Activated T-helper 2 cell treated with anti-CD3 and anti-CD28 coated beads, Interferon-gamma antibody, Interleukin-2, Interleukin-4, amounts not matched to agents 10 μg/mL and 5 μg/mL and 100 μg/mL, durations not matched to agents 14 hours and 24 hours and 36 hours (primary cell): ENCODE data around the gene SORCS2. TPM values are rescaled to one million over a fixed set of nuclear protein-coding genes. Genes with fewer than 3 reads are reported as not detected.

Experiments
- DNase-seq: peaks from one replicate; pipeline ENCODE4 v3.0.0; 2021; ENCODE audit warnings: low spot score
- H3K27ac Mint-ChIP-seq: one replicate; pipeline ENCODE4 v1.8.0; 2021; ENCODE audit warnings: mixed read lengths
- H3K27me3 Mint-ChIP-seq: one replicate; pipeline ENCODE4 v1.8.0; 2021; ENCODE audit warnings: low read depth, mixed read lengths
- H3K36me3 Mint-ChIP-seq: one replicate; pipeline ENCODE4 v1.8.0; 2021; ENCODE audit warnings: low read depth, mixed read lengths
- H3K4me1 Mint-ChIP-seq: one replicate; pipeline ENCODE4 v1.8.0; 2021; ENCODE audit warnings: low read depth, mixed read lengths
- H3K4me3 Mint-ChIP-seq: one replicate; pipeline ENCODE4 v1.8.0; 2021; ENCODE audit warnings: low read depth, mild to moderate bottlenecking, moderate library complexity, mixed read lengths
- H3K9me3 Mint-ChIP-seq: one replicate; pipeline ENCODE4 v1.8.0; 2021; ENCODE audit warnings: mixed read lengths
- intact Hi-C: fragments of 100-400 bp; cut with micrococcal nuclease; formaldehyde crosslinking; loops from one replicate; pipeline ENCODE4 v1.15.1; 2023
- total RNA-seq: library from RNA; stranded (reverse); gene quantifications from 2 replicates; pipeline ENCODE4 v1.2.3, GENCODE V29; 2022

SORCS2 gene
- total RNA-seq, 1 donor from 2014 or later: 0.02 TPM

GRCh38 chr4:7313991-7314390 lies 121.7 kb downstream of the SORCS2 start:
- intact Hi-C loops: no loop called here
- Mint-ChIP-seq H3K4me1 (no peaks in the 10 kb centered on the region), H3K27ac (no peak overlapping the region)

GRCh38 chr4:7315286-7315685 lies 122.9 kb downstream of the SORCS2 start:
- DNase-seq: no peak
- Mint-ChIP-seq H3K4me1 (no peaks in the 10 kb centered on the region), H3K27ac (no peak overlapping the region), H3K4me3 (no peak overlapping the region), H3K9me3 (peaks cover 7% of the 10 kb centered on the region), H3K27me3 (no peaks in the 10 kb centered on the region), H3K36me3 (no peaks in the 10 kb centered on the region)
- intact Hi-C loops: no loop called here

More at GRCh38 chr4:7313991-7314390, 121.7 kb downstream of the SORCS2 start:
- no peaks in the 10 kb centered on the region for H3K27me3 Mint-ChIP-seq
- peaks cover 6% of the 10 kb centered on the region for H3K9me3 Mint-ChIP-seq
- H3K36me3 Mint-ChIP-seq: no peaks in the 10 kb centered on the region
- DNase-seq: no peak
- H3K4me3 Mint-ChIP-seq: no peak overlapping the region

- Mint-ChIP-seq H3K4me1 (no peaks in the 10 kb centered on the region), H3K4me3 (no peak overlapping the region), H3K36me3 (no peaks in the 10 kb centered on the region), H3K9me3 (peaks cover 7% of the 10 kb centered on the region), H3K27me3 (no peaks in the 10 kb centered on the region), H3K27ac (no peak overlapping the region)
- intact Hi-C loops: no loop called here
- no peak for DNase-seq
These were observed 123.6 kb downstream of the SORCS2 start for GRCh38 chr4:7315935-7316334.

- no peaks in the 10 kb centered on the region for H3K4me1 Mint-ChIP-seq
- no peaks in the 10 kb centered on the region for H3K36me3 Mint-ChIP-seq
- H3K9me3 Mint-ChIP-seq: peaks cover 7% of the 10 kb centered on the region
- intact Hi-C loops: no loop called here
- no peak overlapping the region for H3K4me3 Mint-ChIP-seq
- no peaks in the 10 kb centered on the region for H3K27me3 Mint-ChIP-seq
- no peak for DNase-seq
- no peak overlapping the region for H3K27ac Mint-ChIP-seq
These were observed 126.7 kb downstream of the SORCS2 start for GRCh38 chr4:7319024-7319423.

- H3K4me1 Mint-ChIP-seq: no peaks in the 10 kb centered on the region
- DNase-seq: no peak
These were observed 128.0 kb downstream of the SORCS2 start for GRCh38 chr4:7320206-7320797.

GRCh38 chr4:7322166-7322991 lies 130.0 kb downstream of the SORCS2 start:
- H3K27me3 Mint-ChIP-seq: no peaks in the 10 kb centered on the region
- H3K4me1 Mint-ChIP-seq: no peaks in the 10 kb centered on the region

More at GRCh38 chr4:7320206-7320797, 128.0 kb downstream of the SORCS2 start:
- intact Hi-C loops: no loop called here
- Mint-ChIP-seq H3K36me3 (no peaks in the 10 kb centered on the region), H3K4me3 (no peak overlapping the region), H3K27me3 (no peaks in the 10 kb centered on the region), H3K27ac (no peak overlapping the region), H3K9me3 (peaks cover 7% of the 10 kb centered on the region)

GRCh38 chr4:7323461-7323871 lies 131.1 kb downstream of the SORCS2 start:
- intact Hi-C loops: no loop called here
- H3K4me3 Mint-ChIP-seq: no peak overlapping the region
- no peak overlapping the region for H3K27ac Mint-ChIP-seq
- no peaks in the 10 kb centered on the region for H3K36me3 Mint-ChIP-seq
- no peaks in the 10 kb centered on the region for H3K27me3 Mint-ChIP-seq
- DNase-seq: no peak
- H3K9me3 Mint-ChIP-seq: peaks cover 6% of the 10 kb centered on the region
- no peaks in the 10 kb centered on the region for H3K4me1 Mint-ChIP-seq

More at GRCh38 chr4:7322166-7322991, 130.0 kb downstream of the SORCS2 start:
- no peak overlapping the region for H3K27ac Mint-ChIP-seq
- intact Hi-C loops: no loop called here
- peaks cover 7% of the 10 kb centered on the region for H3K9me3 Mint-ChIP-seq
- H3K36me3 Mint-ChIP-seq: no peaks in the 10 kb centered on the region
- no peak overlapping the region for H3K4me3 Mint-ChIP-seq
- DNase-seq: no peak

- Mint-ChIP-seq H3K4me3 (no peak overlapping the region), H3K27ac (no peak overlapping the region), H3K9me3 (peaks cover under 1% of the 10 kb centered on the region), H3K36me3 (no peaks in the 10 kb centered on the region), H3K4me1 (no peaks in the 10 kb centered on the region), H3K27me3 (no peaks in the 10 kb centered on the region)
- intact Hi-C loops: no loop called here
- DNase-seq: no peak
These were observed 131.7 kb downstream of the SORCS2 start for GRCh38 chr4:7323872-7324650.

GRCh38 chr4:7324651-7325121 lies 132.3 kb downstream of the SORCS2 start:
- Mint-ChIP-seq H3K27ac (no peak overlapping the region), H3K27me3 (no peaks in the 10 kb centered on the region), H3K36me3 (no peaks in the 10 kb centered on the region), H3K4me3 (no peak overlapping the region), H3K9me3 (no peaks in the 10 kb centered on the region), H3K4me1 (no peaks in the 10 kb centered on the region)
- intact Hi-C loops: no loop called here
- DNase-seq: no peak

- no peaks in the 10 kb centered on the region for H3K27me3 Mint-ChIP-seq
- H3K27ac Mint-ChIP-seq: no peak overlapping the region
- H3K4me3 Mint-ChIP-seq: no peak overlapping the region
- no peaks in the 10 kb centered on the region for H3K36me3 Mint-ChIP-seq
- no peaks in the 10 kb centered on the region for H3K4me1 Mint-ChIP-seq
- no peaks in the 10 kb centered on the region for H3K9me3 Mint-ChIP-seq
- intact Hi-C loops: no loop called here
- DNase-seq: no peak
These were observed 133.2 kb downstream of the SORCS2 start for GRCh38 chr4:7325541-7325940.

- Mint-ChIP-seq H3K36me3 (no peaks in the 10 kb centered on the region), H3K27me3 (no peaks in the 10 kb centered on the region), H3K4me3 (no peak overlapping the region), H3K4me1 (no peaks in the 10 kb centered on the region), H3K9me3 (no peaks in the 10 kb centered on the region), H3K27ac (no peak overlapping the region)
- intact Hi-C loops: no loop called here
- DNase-seq: no peak
These were observed 134.0 kb downstream of the SORCS2 start for GRCh38 chr4:7326306-7326692.

- intact Hi-C loops: no loop called here
- no peaks in the 10 kb centered on the region for H3K9me3 Mint-ChIP-seq
- no peaks in the 10 kb centered on the region for H3K4me1 Mint-ChIP-seq
- H3K36me3 Mint-ChIP-seq: no peaks in the 10 kb centered on the region
- no peak for DNase-seq
- H3K4me3 Mint-ChIP-seq: no peak overlapping the region
- no peaks in the 10 kb centered on the region for H3K27me3 Mint-ChIP-seq
- H3K27ac Mint-ChIP-seq: no peak overlapping the region
These were observed 134.5 kb downstream of the SORCS2 start for GRCh38 chr4:7326693-7327340.
